GM12891 (cell line): Measurements from ENCODE around the gene HS2ST1.

Experiments
- POLR2A ChIP-seq: IDR thresholded peaks from 2 replicates; pipeline ENCODE4 v1.6.1; 2011; ENCODE audit warnings: low read depth, low read length, control low read depth
- POLR2AphosphoS5 ChIP-seq: IDR thresholded peaks from 2 replicates; pipeline ENCODE4 v1.6.1; 2011; ENCODE audit warnings: low read depth, low read length, control low read depth

DNA sequence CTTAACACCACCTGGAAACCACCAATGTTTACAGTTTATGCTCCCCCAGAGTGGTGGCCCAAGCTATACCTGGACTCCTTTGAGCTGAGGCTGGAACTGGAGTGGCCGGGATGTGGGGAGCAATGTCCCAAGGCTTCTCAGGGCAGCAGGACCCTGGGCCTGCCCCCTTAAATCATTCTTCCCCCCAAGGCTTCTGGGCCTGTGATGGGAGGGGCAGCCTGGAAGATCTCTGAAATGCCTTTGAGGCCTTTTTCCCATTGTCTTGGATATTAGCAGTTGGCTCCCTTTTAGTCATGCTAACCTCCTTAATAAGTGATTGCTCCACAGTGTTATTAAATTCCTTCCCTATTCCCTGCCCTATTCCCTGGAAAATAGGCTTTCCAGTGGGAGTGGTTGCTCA, 185.8 kb downstream of the HS2ST1 start:
- TF ChIP-seq POLR2A (no peak), POLR2AphosphoS5 (no peak)
